DMS153 (cell line): ENCODE measurements around the gene PMEL.

Source experiments
- DNase-seq: peaks from one replicate; lab custom pipeline; 2025; lab: John Stamatoyannopoulos, UW

Gene PMEL

GRCh38 chr12:55942055-55942454, 23.8 kb downstream of the PMEL start:
- DNase-seq: no peak

GRCh38 chr12:55940065-55940732, 25.6 kb downstream of the PMEL start:
- peak; percentile 56 for DNase-seq

- no peak for DNase-seq
Observed at GRCh38 chr12:55938826-55939501, 26.9 kb downstream of the PMEL start.

GRCh38 chr12:55937981-55938380, 27.9 kb downstream of the PMEL start:
- no peak for DNase-seq

- DNase-seq: no peak
Observed at GRCh38 chr12:55935738-55936151, 30.1 kb downstream of the PMEL start.

- no peak for DNase-seq
Observed at GRCh38 chr12:55934773-55935172, 31.1 kb downstream of the PMEL start.

GRCh38 chr12:55933799-55934742, 31.8 kb downstream of the PMEL start:
- no peak for DNase-seq

- no peak for DNase-seq
Observed at GRCh38 chr12:55933169-55933798, 32.6 kb downstream of the PMEL start.

GRCh38 chr12:55932551-55932910, 33.3 kb downstream of the PMEL start:
- no peak for DNase-seq

GRCh38 chr12:55931780-55932550, 33.9 kb downstream of the PMEL start:
- DNase-seq: no peak

- no peak for DNase-seq
Observed at GRCh38 chr12:55931317-55931779, 34.5 kb downstream of the PMEL start.

GRCh38 chr12:55930771-55931316, 35.0 kb downstream of the PMEL start, which contains the start of gene DGKA:
Gene DGKA (plus strand): TSS chr12:55931162. CDS start chr12:55936504, 5,342 bp downstream.
- DNase-seq: peak; percentile 31

GRCh38 chr12:55929306-55929791, 36.5 kb downstream of the PMEL start:
- no peak for DNase-seq

- peak; percentile 26 for DNase-seq
Observed at GRCh38 chr12:55927588-55928502, 38.0 kb downstream of the PMEL start, which contains the start of gene PYM1. Gene PYM1 (minus strand): TSS chr12:55927894. CDS start chr12:55927761, 133 bp downstream.

GRCh38 chr12:55926738-55927587, 38.9 kb downstream of the PMEL start:
- peak; percentile 90 for DNase-seq

GRCh38 chr12:55925870-55926737, 39.7 kb downstream of the PMEL start:
- no peak for DNase-seq

GRCh38 chr12:55925371-55925770, 40.5 kb downstream of the PMEL start:
- no peak for DNase-seq
